GM18868 (cell line): Measurements from ENCODE around the gene EIF2B5.
"Not testable (repeated sequence)": the region's sequence is repeated elsewhere in the genome, so short reads cannot be mapped to it uniquely, and the experiment has no call there.

Source experiments
- ATAC-seq: cut with Tn5 transposase; IDR thresholded peaks from one replicate; pipeline ENCODE4 v1.9.1; 2021; ENCODE audit warnings: mild to moderate bottlenecking, moderate library complexity; ENCODE audit not compliant: unreplicated experiment

EIF2B5 gene

DNA sequence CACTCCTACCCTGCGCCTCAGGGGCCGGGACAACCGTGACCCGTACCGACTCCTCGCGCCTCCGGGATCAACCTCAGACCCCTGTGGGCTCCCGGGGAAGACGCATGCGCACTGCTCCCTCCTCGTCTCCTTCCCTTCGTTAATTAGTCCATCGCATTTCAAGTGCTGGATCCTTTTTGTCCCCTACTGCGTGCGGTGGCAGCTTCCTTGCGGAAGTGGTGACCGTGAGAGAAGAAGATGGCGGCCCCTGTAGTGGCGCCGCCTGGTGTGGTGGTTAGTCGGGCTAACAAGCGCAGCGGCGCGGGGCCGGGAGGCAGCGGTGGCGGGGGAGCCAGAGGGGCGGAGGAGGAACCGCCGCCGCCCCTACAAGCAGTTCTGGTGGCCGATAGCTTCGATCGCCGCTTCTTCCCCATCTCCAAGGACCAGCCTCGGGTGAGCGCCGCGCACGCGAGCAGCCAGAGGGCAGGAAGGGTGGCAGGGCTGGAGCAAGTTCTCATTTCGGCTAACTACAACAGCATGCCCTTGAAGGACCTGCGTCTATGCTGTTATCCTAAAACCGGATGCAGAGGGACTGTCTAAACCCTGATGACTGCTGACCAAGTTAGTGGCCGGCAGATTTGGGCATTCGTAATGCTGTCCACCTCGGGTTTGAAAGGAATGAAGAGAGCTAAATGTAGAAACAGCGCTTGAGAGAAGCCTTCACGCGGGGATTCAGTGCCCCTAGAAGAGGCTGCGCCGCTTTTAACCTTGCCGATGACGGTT, at the start of gene EIF2B5:
Gene EIF2B5, plus strand, starts transcription at position 210 of the 762 bp plus-strand sequence. Its CDS starts 28 bp downstream, at position 238.
- peak; percentile 88 for ATAC-seq

DNA sequence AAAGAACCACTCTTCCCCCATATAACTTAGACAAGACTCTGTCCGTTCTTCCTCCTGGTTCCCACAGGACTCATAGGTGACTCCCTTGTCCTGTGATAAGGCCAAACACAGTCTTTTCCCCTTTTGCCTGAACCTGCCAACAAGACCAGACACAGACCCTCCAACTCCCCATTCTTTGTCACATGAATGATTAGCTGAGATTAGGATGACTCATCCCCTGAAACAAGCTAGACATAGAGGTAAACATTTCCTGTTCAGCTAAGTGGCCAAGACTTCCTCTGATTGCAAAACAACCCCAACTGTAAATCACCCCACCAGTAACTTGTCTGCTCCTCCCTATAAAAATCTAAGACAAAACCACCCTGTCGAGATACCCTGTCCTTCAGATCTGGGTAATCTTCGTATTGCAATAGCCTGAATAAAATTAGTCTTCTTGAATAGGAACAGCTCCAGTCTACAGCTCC, 49.7 kb upstream of the EIF2B5 start:
- ATAC-seq: no peak

DNA sequence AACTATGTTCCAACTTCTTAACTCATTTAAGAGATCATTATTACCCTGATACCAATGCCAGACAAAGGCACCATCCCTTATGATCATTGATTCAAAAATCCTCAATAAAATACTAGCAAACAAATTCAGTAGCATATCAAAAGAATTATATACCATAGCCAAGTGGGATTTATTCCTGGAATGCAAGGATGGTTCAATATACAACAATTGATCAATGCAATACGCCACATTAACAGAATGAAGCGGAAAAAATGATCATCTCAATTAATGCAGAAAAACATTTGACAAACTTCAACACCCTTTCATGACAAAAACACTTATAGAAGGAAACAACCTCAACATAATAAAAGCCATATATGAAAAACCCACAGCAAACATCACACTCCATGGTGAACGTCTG, 43.0 kb upstream of the EIF2B5 start:
- no peak for ATAC-seq

DNA sequence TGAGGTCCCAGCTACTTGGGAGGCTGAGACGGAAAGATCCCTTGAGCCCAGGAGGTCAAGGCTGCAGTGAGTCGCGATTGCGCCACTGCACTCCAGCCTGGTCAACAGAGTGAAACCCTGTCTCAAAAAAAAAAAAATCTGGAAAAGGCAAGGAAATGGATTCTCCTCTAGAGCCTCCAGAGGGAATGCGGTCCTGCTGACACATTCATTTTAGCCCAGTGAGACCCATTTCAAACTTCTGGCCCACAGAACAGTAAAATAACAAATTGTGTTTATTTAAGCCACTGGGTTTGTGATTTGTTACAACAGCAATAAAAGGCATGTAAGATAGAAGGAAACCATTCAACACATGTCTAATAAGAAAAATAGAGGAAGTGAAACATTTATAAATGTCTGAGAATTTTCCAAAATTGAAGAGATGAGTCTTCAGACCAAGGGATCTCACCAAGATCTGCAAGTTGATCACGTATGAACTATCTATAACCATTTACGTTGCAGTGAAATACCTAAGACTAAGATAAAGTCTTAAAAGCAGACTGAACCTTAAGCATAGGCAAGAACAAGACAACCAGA, 38.3 kb upstream of the EIF2B5 start, which contains the start of gene HTR3E:
Gene HTR3E, plus strand, starts transcription at position 254 of the 573 bp plus-strand sequence. CDS start 466 bp downstream, outside the sequence.
- ATAC-seq: no peak

DNA sequence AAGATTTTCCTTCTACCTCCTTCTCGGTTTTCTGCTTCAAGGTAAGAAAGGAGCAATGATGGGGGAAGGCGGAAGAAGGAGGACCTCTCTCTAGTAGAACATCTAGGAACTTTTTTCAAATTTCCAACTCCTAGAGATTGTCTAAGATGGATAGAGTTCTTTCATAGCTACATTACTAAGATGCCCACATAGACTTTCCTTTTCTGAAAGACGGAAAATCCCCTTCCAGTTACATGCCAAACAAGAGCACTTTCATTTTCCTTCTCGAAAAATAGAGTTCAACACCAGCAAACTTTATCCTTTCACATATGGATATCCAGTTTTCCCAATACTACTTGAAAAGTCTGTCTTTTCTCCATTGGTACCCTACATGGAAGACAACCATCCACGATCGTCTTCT, 37.6 kb upstream of the EIF2B5 start:
- ATAC-seq: no peak

DNA sequence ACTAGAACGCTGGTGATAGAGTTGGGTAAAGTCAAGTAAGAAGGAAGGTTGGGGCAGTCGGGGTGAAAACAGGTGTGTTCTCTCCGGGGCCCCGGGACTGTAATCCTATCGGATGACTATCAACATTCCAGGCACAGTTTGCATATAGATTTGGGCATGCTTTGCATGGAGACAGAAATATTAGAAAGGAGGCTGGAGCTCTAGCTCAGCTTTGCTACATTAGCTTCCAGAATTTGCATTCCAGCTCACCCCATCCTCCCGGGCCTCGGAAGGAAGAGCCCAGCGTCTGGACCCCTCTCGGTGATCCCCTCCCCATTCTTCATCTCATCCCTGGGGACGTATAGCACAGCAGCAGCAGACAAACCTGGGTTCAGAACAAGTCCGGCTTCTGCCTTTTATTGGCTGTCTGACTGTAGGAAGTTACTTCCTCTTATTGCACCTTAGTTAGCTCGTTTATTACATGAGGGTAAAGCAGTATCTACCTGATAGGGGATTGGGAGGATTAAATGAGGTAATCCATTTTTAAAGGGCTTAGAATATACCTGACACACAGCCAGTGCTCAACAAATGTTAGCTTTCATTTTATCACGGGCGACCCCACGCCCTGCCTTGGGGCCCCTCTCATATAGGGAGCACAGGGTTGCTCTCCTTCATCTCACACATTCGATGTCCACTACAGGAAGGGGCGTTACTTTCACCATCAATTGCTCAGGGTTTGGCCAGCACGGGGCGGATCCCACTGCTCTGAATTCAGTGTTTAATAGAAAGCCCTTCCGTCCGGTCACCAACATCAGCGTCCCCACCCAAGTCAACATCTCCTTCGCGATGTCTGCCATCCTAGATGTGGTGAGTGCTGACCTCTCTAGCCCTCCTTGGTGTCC, 35.1 kb upstream of the EIF2B5 start:
- no peak for ATAC-seq

DNA sequence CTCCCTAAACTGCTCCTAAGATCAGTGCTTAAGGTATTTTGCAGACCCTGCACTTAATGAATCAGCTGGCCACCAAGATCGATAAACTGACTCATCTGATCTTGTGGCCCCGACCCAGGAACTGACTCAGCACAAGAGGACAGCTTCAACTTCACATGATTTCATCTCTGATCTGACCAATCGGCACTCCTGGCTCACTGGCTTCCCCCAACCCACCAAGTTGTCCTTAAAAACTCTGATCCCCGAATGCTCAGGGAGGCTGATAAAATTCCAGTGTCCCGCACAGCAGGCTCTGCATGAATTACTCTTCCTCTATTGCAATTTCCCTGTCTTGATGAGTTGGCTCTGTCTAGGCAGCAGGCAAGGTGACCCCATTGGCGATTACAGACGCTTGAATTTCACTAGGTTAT, 24.8 kb upstream of the EIF2B5 start:
- no peak for ATAC-seq

DNA sequence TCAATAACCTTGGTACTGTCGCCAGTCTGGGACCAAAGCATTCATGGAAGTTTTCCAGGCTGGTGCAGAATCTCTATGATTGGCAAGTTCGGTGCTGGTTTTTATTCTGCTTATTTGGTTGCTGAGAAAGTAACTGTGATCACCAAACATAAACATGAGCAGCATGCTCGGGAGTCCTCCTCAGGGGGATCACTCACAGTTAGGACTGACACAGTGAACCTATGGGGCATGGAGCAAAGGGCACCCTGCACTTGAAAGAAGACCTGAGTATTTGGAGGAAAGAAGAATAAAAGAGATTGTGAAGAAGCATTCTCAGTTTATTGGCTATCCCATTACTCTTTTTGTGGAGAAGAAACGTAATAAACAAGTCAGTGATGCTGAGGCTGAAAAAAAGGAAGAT, 19.1 kb upstream of the EIF2B5 start:
- no peak for ATAC-seq

DNA sequence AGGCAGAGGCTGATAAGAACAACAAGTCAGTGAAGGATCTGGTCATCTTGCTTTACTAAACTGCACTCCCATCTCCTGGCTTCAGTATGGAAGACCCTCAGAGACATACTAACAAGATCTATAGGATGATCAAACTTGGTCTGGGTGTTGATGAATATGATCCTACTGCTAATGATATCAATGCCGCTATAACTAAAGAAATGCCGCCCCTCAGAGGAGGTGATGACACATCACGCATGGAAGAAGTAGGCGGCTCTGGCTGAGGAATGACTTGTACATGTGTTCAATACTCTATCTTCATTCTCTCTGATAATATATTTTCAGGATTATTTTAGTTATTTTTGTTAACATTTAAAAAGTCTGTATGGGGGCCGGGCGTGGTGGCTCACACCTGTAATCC, 17.5 kb upstream of the EIF2B5 start:
- no peak for ATAC-seq

DNA sequence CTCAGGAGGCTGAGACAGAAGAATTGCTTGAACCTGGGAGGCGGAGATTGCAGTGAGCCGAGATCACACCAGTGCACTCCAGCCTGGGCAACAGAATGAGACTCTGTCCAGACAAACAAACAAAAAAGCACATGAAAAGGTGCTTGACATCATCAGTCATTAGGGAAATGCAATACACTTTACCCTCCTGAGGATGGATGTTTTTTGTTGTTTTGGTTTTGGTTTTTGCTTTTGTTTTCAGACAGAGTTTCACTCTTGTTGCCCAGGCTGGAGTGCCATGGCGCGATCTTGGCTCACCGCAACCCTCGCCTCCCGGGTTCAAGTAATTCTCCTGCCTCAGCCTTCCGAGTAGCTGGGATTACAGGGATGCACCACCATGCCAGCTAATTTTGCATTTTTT, 14.1 kb upstream of the EIF2B5 start:
- not testable (repeated sequence) for ATAC-seq

DNA sequence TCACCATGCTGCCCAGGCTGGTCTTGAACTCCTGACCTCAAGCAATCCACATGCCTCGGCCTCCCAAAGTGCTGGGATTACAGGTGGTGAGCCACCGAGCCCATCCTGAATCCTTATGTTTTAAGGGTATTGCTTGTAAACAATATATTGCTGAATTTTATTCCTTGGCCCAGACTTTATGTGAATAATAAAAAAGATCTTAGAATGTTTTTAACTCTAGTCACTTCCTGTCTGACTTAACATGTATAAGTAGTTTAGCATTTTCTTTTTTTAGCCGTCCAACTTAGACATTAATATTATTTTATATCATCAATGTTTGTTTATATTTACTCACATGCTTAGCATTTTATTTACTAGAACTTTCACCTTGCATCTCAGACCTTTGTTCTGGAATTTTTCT, 9.2 kb upstream of the EIF2B5 start:
- ATAC-seq: no peak

DNA sequence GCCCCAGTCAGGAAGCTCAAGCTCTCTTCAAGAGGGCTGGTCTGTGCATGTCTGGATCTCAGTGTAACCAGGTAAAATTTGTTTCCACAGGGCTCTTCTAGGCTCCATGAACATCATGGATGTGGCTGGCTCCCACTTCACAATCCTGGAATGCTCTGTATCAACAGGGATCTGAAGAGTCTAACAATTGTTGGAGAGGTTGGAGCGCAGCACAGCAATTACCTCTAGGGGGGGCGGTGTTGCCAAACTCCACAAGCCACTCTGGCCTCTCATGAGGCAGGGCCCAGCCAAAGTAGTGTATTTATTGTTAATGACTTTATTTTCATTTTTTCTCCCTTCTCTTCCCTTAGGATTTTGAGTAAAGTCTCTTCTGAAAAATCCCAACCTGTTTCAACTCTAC, 6.1 kb upstream of the EIF2B5 start:
- ATAC-seq: no peak

DNA sequence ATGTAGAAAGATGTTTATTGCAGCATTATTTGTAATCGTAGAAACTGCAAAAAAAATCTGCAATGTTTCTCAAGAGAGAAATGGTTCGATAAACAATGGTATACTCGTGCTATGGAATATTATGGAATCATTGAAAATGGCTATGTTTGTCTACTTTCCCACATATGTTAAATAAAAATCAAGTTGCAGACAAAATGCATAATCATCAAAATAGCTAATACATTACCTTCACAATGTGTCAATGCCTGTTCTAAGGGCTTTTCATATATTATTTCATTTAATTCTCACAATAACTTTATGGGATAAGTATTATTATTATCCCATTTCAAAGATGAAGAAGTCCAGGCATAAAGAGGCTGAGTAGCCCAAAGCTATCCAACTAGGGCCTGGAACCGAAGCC, 2.2 kb upstream of the EIF2B5 start:
- ATAC-seq: no peak

DNA sequence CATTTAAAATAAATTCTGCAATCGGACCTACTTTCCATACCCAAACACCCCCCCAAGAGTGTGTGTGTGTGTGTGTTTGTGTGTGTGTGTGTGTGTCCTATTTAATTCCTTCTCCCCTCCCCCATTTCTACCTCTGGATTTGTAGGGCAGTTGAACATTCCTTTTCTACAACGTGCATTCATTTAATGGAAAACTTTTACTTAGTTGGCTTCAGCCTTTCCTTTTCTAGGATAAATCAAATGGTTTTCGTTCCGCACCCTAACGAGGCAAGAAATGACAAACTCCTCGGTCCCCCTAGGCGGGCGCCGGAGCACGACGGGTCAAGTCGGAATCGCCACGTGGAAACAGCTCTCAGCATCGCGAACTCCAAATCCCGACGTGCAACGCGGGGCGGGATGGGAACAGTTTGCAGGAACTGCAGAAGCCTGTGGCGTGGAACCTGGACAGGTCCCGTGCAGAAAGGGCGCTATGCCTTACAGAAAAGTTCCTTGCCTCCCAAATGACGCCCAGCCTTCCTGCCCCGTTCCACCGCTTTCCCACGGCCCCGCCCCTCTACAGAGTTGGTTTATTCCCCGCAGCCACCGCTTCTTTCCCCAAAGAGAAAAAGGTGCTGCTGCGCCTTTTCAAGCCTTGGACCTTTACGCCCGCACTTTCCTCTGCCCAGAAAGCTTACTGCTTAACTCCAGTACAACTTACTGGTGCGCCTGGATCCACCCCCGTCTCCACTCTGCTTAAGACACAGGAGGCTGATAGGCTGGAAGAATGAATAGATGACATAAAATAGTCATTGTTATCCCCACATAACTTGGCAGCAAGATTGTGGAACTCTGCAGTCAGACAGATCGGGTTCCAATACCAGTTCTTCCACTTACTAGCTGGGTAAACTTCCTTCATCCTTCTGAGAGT, 1.1 kb upstream of the EIF2B5 start:
- ATAC-seq: no peak

DNA sequence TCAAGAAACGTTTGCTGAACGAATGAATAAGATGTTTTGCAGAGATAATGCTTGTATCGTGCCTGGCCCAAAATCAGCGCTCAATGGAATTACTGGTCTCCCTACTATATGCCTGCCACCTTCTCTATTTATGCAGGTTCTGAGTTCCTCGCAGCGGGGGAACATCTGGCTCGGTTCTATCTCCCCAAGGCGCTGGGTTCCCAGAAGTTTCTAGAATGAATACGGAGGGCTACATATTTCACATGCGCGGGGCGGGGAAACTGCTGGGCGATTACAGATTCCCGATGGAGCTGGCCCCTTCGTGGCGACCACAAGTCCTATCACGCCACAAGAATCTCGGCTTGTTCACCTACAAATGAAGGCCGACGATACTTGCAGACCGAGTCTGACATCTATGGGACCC, 411 bp upstream of the EIF2B5 start:
- peak; percentile 12 for ATAC-seq

DNA sequence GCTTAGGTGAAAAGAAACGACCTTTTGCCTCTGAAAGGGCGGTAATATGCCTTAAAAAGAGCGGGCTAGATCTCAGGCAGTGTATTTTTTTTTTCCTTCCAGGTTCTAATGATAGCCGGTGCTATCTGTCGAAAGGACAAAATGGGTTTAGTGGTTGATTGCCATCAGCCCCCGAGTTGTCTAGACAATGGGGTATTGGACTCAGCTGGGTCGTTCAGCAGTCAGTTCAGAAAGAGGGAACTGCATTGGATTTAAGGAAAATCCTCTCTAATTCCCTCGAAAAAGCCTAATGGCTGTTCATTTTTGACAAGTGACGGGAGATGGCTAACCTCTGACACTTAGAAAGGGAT, 728 bp downstream of the EIF2B5 start:
- no peak for ATAC-seq

DNA sequence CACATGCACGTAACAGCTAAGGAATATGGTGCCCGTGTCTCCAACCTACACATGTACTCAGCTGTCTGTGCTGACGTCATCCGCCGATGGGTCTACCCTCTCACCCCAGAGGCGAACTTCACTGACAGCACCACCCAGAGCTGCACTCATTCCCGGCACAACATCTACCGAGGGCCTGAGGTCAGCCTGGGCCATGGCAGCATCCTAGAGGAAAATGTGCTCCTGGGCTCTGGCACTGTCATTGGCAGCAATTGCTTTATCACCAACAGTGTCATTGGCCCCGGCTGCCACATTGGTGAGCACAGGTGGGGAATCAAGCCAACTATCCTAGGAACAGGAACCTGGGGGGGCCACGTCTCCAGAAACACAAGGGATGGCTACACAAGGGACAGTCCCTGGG, 5.3 kb downstream of the EIF2B5 start:
- ATAC-seq: no peak

DNA sequence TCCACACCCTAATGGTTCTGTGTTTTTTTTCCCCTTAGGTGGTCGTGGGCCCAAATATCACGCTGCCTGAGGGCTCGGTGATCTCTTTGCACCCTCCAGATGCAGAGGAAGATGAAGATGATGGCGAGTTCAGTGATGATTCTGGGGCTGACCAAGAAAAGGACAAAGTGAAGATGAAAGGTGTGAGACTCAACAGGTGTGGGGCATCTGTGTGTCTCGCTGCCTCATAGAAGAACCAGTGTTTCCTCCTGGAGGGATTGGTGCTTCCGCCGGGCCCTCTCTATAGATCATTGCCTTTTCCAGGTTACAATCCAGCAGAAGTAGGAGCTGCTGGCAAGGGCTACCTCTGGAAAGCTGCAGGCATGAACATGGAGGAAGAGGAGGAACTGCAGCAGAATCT, 7.0 kb downstream of the EIF2B5 start:
- no peak for ATAC-seq

DNA sequence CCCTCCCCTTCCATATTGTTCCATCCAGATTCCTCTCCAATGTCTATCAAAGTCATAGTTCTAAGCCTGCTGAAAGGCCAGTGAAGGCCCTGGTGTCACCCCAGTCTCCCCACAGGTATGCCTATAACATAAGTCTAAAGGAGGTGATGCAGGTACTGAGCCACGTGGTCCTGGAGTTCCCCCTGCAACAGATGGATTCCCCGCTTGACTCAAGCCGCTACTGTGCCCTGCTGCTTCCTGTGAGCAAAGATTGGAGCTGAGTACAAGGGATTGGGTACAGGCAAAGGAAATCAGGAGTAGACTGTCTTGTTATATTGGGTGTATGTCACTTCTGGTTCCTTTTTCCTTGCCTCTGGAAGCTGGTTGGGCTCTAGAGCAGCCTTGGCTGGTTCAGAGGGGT, 8.2 kb downstream of the EIF2B5 start:
- ATAC-seq: peak; percentile 67

DNA sequence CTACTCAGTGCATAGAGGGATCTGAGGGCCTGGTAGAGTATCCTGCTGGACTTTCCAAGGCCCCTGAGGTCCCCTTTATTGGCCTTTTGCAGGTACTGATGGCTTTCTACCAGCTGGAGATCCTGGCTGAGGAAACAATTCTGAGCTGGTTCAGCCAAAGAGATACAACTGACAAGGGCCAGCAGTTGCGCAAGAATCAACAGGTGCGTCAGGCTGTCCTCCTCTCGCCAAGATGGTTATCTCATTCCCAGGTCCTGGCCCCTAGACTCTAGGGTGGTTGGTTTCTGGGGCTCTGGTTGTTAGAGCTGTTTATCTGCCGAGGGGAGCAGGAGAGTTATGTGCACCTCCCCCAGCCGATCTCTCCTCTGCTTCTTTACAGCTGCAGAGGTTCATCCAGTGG, 9.3 kb downstream of the EIF2B5 start:
- no peak for ATAC-seq

DNA sequence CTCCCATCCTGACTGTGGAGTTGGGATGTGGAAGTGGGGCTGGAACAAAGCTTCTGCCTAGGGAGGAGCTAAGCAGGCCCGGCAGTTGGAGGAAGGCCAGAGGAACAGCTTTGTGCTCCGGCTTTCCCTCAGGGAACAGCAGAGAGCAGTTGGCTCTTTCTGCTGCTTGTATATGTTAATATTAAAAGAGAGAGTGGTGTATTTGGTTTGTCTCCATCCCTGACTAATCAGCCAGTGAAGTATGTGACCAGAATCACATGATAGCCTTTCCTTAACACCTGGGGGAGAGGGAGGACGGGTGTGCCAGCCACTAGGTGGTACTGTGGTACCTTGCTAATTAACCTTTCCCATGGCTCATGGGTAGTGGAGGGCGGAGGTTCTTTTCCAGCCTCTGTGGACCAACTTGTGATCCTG, 10.0 kb downstream of the EIF2B5 start:
- ATAC-seq: no peak
